GM23338 (cell line): ENCODE results near the gene AMOTL1. TPM values are rescaled to one million over a fixed set of nuclear protein-coding genes. Genes with fewer than 3 reads are reported as not detected.

Source experiments
- ATAC-seq: fragments of 200-7000 bp; cut with Tn5 transposase; 3 replicates; pipeline ENCODE4 v1.9.1; 2020
- DNase-seq: peaks from one replicate; pipeline ENCODE4 v3.0.0-alpha.2; 2015; ENCODE audit warnings: low spot score
- H2AFZ ChIP-seq: fragments of 200-600 bp; sonication (generic); 2 replicates; pipeline ENCODE4 v1.8.0; 2016; ENCODE audit warnings: antibody characterized with exemption, mild to moderate bottlenecking, moderate library complexity
- H3F3A ChIP-seq: fragments of 200-600 bp; sonication (generic); replicated peaks from 2 replicates; pipeline ENCODE4 v1.8.0; 2017; ENCODE audit warnings: antibody characterized with exemption, mixed run types, low read depth
- H3K27ac ChIP-seq: fragments of 200-600 bp; sonication (generic); 2 replicates; pipeline ENCODE4 v1.6.1; 2016; ENCODE audit warnings: low read depth
- H3K27me3 ChIP-seq: fragments of 200-600 bp; sonication (generic); 2 replicates; pipeline ENCODE4 v1.8.0; 2016; ENCODE audit warnings: mild to moderate bottlenecking, mixed run types, moderate library complexity; ENCODE audit not compliant: insufficient read depth
- H3K36me3 ChIP-seq: fragments of 200-600 bp; sonication (generic); 2 replicates; pipeline ENCODE4 v1.8.0; 2016; ENCODE audit warnings: mild to moderate bottlenecking; ENCODE audit not compliant: insufficient read depth
- H3K4me1 ChIP-seq: fragments of 200-600 bp; sonication (generic); 2 replicates; pipeline ENCODE4 v1.8.0; 2016; ENCODE audit warnings: mild to moderate bottlenecking, moderate library complexity; ENCODE audit not compliant: insufficient read depth
- H3K4me2 ChIP-seq: fragments of 200-600 bp; sonication (generic); 2 replicates; pipeline ENCODE4 v1.7.1; 2017; ENCODE audit warnings: mixed run types
- H3K4me3 ChIP-seq: fragments of 200-600 bp; sonication (generic); 2 replicates; pipeline ENCODE4 v1.6.1; 2016; ENCODE audit warnings: mixed run types
- H3K79me2 ChIP-seq: fragments of 200-600 bp; sonication (generic); replicated peaks from 2 replicates; pipeline ENCODE4 v1.8.0; 2017; ENCODE audit warnings: mild to moderate bottlenecking; ENCODE audit not compliant: insufficient read depth
- H3K9me2 ChIP-seq: fragments of 200-600 bp; sonication (generic); 2 replicates; pipeline ENCODE4 v1.8.0; 2017; ENCODE audit not compliant: insufficient read depth
- H4K20me1 ChIP-seq: fragments of 200-600 bp; sonication (generic); replicated peaks from 2 replicates; pipeline ENCODE4 v1.8.0; 2017; ENCODE audit warnings: mild to moderate bottlenecking; ENCODE audit not compliant: insufficient read depth
- H3K27ac Mint-ChIP-seq: 2 replicates; pipeline ENCODE4 v1.8.0; 2020; ENCODE audit warnings: inconsistent platforms, mild to moderate bottlenecking, moderate library complexity, mixed read lengths
- H3K27me3 Mint-ChIP-seq: 3 replicates; pipeline ENCODE4 v1.8.0; 2022; ENCODE audit warnings: low read depth, mild to moderate bottlenecking, moderate library complexity, mixed read lengths, inconsistent platforms; ENCODE audit not compliant: insufficient read depth, poor library complexity
- H3K36me3 Mint-ChIP-seq: 3 replicates; pipeline ENCODE4 v1.8.0; 2021; ENCODE audit warnings: low read depth, mild to moderate bottlenecking, inconsistent platforms, moderate library complexity, mixed read lengths
- H3K4me1 Mint-ChIP-seq: 3 replicates; pipeline ENCODE4 v1.8.0; 2020; ENCODE audit warnings: mild to moderate bottlenecking, inconsistent platforms, mixed read lengths
- H3K4me3 Mint-ChIP-seq: 3 replicates; pipeline ENCODE4 v1.8.0; 2021; ENCODE audit warnings: moderate library complexity, mild to moderate bottlenecking, inconsistent platforms, mixed read lengths
- H3K9me3 Mint-ChIP-seq: 3 replicates; pipeline ENCODE4 v1.8.0; 2020; ENCODE audit warnings: moderate library complexity, mild to moderate bottlenecking, inconsistent platforms, mixed read lengths
- ETS1 ChIP-seq: IDR thresholded peaks from 2 replicates; pipeline ENCODE4 v1.6.1; 2016; ENCODE audit warnings: antibody characterized with exemption
- EZH2 ChIP-seq: fragments of 200-600 bp; sonication (generic); IDR thresholded peaks from one replicate; pipeline ENCODE4 v1.8.0; 2017; ENCODE audit warnings: antibody characterized with exemption, mild to moderate bottlenecking, low read depth; ENCODE audit not compliant: unreplicated experiment
- EZH2phosphoT487 ChIP-seq: fragments of 200-600 bp; sonication (generic); IDR thresholded peaks from one replicate; pipeline ENCODE4 v1.8.1; 2018; ENCODE audit warnings: antibody characterized with exemption; ENCODE audit not compliant: unreplicated experiment
- JUNB ChIP-seq: IDR thresholded peaks from one replicate; pipeline ENCODE4 v1.6.1; 2016; ENCODE audit warnings: antibody characterized with exemption; ENCODE audit not compliant: unreplicated experiment
- NANOG ChIP-seq: IDR thresholded peaks from 2 replicates; pipeline ENCODE4 v1.6.1; 2016; ENCODE audit warnings: antibody characterized with exemption, borderline replicate concordance
- POLR2AphosphoS5 ChIP-seq: IDR thresholded peaks from 2 replicates; pipeline ENCODE4 v1.6.1; 2016; ENCODE audit warnings: antibody characterized with exemption, low read depth
- STAT1 ChIP-seq: IDR thresholded peaks from one replicate; pipeline ENCODE4 v1.6.1; 2016; ENCODE audit warnings: antibody characterized with exemption; ENCODE audit not compliant: unreplicated experiment
- ZNF114 ChIP-seq: fragments of 250-450 bp; sonication (Bioruptor Pico); IDR thresholded peaks from 2 replicates; pipeline ENCODE4 v1.5.0; 2020; ENCODE audit warnings: mild to moderate bottlenecking, moderate library complexity
- ZNF331 ChIP-seq: fragments of 250-450 bp; sonication (Bioruptor Pico); IDR thresholded peaks from 2 replicates; pipeline ENCODE4 v1.5.0; 2020; ENCODE audit warnings: low read depth, mild to moderate bottlenecking, moderate library complexity
- polyA plus RNA-seq: library from polyadenylated mRNA; unstranded; fragments of >200 nt; fragmentation: Nextera tagmentation; extraction: Ambion mirVana; gene quantifications from 2 replicates; pipeline ENCODE4 v1.2.1, GENCODE V29; 2016
- total RNA-seq: library from RNA; depleted of rRNA; stranded (reverse); fragments of >200 nt; shearing (Covaris generic); gene quantifications from 2 replicates; pipeline ENCODE4 v1.2.3, GENCODE V29; 2014
- TF ChIP-seq, protein P1 (sequence below): fragments of 250-450 bp; sonication (Bioruptor Pico); IDR thresholded peaks from 2 replicates; pipeline ENCODE4 v1.5.0; 2020; ENCODE audit warnings: mild to moderate bottlenecking, moderate library complexity

The AMOTL1 gene
- total and polyA plus RNA-seq, 2 experiments from 2014 or later = 4.3 to 18.7 TPM

- no peaks in the 10 kb centered on the region for H3K36me3 ChIP-seq
- H4K20me1 ChIP-seq = no peaks in the 10 kb centered on the region
- DNase-seq (no peak), ATAC-seq (no peak)
- no peak overlapping the region for H3K4me2 ChIP-seq
- H3K9me3 Mint-ChIP-seq = no peaks in the 10 kb centered on the region
- H3K27me3 ChIP-seq = no peaks in the 10 kb centered on the region
- peaks cover 2% of the 10 kb centered on the region for H3K27me3 Mint-ChIP-seq
- no peaks in the 10 kb centered on the region for H3K79me2 ChIP-seq
- H2AFZ ChIP-seq = no peak overlapping the region
- H3K27ac ChIP-seq = no peak overlapping the region
- no peak overlapping the region for H3K4me3 ChIP-seq
- no peak overlapping the region for H3K27ac Mint-ChIP-seq
- H3K4me1 ChIP-seq = peaks cover 14% of the 10 kb centered on the region
- no peak overlapping the region for H3K4me3 Mint-ChIP-seq
- peaks cover 20% of the 10 kb centered on the region for H3K4me1 Mint-ChIP-seq
- no peaks in the 10 kb centered on the region for H3K36me3 Mint-ChIP-seq
- H3F3A ChIP-seq = no peaks in the 10 kb centered on the region
- no peak for TF ChIP-seq ETS1
- TF ChIP-seq, protein P1, sequence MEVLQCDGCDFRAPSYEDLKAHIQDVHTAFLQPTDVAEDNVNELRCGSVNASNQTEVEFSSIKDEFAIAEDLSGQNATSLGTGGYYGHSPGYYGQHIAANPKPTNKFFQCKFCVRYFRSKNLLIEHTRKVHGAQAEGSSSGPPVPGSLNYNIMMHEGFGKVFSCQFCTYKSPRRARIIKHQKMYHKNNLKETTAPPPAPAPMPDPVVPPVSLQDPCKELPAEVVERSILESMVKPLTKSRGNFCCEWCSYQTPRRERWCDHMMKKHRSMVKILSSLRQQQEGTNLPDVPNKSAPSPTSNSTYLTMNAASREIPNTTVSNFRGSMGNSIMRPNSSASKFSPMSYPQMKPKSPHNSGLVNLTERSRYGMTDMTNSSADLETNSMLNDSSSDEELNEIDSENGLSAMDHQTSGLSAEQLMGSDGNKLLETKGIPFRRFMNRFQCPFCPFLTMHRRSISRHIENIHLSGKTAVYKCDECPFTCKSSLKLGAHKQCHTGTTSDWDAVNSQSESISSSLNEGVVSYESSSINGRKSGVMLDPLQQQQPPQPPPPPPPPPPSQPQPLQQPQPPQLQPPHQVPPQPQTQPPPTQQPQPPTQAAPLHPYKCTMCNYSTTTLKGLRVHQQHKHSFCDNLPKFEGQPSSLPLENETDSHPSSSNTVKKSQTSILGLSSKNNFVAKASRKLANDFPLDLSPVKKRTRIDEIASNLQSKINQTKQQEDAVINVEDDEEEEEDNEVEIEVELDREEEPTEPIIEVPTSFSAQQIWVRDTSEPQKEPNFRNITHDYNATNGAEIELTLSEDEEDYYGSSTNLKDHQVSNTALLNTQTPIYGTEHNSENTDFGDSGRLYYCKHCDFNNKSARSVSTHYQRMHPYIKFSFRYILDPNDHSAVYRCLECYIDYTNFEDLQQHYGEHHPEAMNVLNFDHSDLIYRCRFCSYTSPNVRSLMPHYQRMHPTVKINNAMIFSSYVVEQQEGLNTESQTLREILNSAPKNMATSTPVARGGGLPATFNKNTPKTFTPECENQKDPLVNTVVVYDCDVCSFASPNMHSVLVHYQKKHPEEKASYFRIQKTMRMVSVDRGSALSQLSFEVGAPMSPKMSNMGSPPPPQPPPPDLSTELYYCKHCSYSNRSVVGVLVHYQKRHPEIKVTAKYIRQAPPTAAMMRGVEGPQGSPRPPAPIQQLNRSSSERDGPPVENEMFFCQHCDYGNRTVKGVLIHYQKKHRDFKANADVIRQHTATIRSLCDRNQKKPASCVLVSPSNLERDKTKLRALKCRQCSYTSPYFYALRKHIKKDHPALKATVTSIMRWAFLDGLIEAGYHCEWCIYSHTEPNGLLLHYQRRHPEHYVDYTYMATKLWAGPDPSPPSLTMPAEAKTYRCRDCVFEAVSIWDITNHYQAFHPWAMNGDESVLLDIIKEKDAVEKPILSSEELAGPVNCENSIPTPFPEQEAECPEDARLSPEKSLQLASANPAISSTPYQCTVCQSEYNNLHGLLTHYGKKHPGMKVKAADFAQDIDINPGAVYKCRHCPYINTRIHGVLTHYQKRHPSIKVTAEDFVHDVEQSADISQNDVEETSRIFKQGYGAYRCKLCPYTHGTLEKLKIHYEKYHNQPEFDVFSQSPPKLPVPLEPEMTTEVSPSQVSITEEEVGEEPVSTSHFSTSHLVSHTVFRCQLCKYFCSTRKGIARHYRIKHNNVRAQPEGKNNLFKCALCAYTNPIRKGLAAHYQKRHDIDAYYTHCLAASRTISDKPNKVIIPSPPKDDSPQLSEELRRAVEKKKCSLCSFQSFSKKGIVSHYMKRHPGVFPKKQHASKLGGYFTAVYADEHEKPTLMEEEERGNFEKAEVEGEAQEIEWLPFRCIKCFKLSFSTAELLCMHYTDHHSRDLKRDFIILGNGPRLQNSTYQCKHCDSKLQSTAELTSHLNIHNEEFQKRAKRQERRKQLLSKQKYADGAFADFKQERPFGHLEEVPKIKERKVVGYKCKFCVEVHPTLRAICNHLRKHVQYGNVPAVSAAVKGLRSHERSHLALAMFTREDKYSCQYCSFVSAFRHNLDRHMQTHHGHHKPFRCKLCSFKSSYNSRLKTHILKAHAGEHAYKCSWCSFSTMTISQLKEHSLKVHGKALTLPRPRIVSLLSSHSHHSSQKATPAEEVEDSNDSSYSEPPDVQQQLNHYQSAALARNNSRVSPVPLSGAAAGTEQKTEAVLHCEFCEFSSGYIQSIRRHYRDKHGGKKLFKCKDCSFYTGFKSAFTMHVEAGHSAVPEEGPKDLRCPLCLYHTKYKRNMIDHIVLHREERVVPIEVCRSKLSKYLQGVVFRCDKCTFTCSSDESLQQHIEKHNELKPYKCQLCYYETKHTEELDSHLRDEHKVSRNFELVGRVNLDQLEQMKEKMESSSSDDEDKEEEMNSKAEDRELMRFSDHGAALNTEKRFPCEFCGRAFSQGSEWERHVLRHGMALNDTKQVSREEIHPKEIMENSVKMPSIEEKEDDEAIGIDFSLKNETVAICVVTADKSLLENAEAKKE (CRISPR knock-in tag) = no peak
- TF ChIP-seq EZH2phosphoT487 = no peak
- no peak for TF ChIP-seq EZH2
- no peak for TF ChIP-seq POLR2AphosphoS5
- no peak for TF ChIP-seq STAT1
- no peak for TF ChIP-seq NANOG
- TF ChIP-seq ZNF114 = no peak
- no peak for TF ChIP-seq JUNB
- TF ChIP-seq ZNF331 (CRISPR knock-in tag) = no peak
- peaks cover 12% of the 10 kb centered on the region; the same call in 1 of the 2 replicates for H3K9me2 ChIP-seq
These were observed 40.3 kb upstream of the AMOTL1 start for GRCh38 chr11:94727819-94728218.
